HT-29 (cell line): ENCODE data around the gene GMNN. TPM values are rescaled to one million over a fixed set of nuclear protein-coding genes. Genes with fewer than 3 reads are reported as not detected.
A peak's percentile ranks its signal among the peaks of the same experiment; 100 is the strongest.
"Not testable (repeated sequence)": the region's sequence is repeated elsewhere in the genome, so short reads cannot be mapped to it uniquely, and the experiment has no call there.

ENCODE experiments used
- DNase-seq: peaks from one replicate; pipeline ENCODE4 v3.0.0-alpha.2; 2015; ENCODE audit warnings: low spot score
- total RNA-seq: library from RNA; depleted of rRNA; stranded (reverse); fragments of >200 nt; shearing (Covaris generic); gene quantifications from 2 replicates; pipeline ENCODE4 v1.2.3, GENCODE V29; 2014; rRNA removed

The GMNN gene
- total RNA-seq = 43.3 and 47.5 TPM in 2 replicates

- DNase-seq = peak; percentile 97
Measured at GRCh38 chr6:24774696-24775519, at the start of gene GMNN. Gene GMNN (plus strand): TSS chr6:24774937. CDS start chr6:24777247, 2,310 bp downstream.

- not testable (repeated sequence) for DNase-seq
Measured at GRCh38 chr6:24730653-24731052, 44.1 kb upstream of the GMNN start.

GRCh38 chr6:24731456-24732134 lies 43.1 kb upstream of the GMNN start:
- DNase-seq = not testable (repeated sequence)

GRCh38 chr6:24734166-24734565 lies 40.6 kb upstream of the GMNN start:
- no peak for DNase-seq

- DNase-seq = not testable (repeated sequence)
Measured at GRCh38 chr6:24734710-24735109, 40.0 kb upstream of the GMNN start.

GRCh38 chr6:24738741-24739140 lies 36.0 kb upstream of the GMNN start:
- no peak for DNase-seq

GRCh38 chr6:24740861-24741260 lies 33.9 kb upstream of the GMNN start:
- DNase-seq = no peak

- no peak for DNase-seq
Measured at GRCh38 chr6:24742216-24742738, 32.5 kb upstream of the GMNN start.

GRCh38 chr6:24743265-24743943 lies 31.3 kb upstream of the GMNN start:
- DNase-seq = peak; percentile 76

GRCh38 chr6:24743944-24744335 lies 30.8 kb upstream of the GMNN start:
- no peak for DNase-seq

GRCh38 chr6:24744911-24745310 lies 29.8 kb upstream of the GMNN start:
- DNase-seq = no peak

GRCh38 chr6:24749297-24749696 lies 25.4 kb upstream of the GMNN start:
- no peak for DNase-seq

- not testable (repeated sequence) for DNase-seq
Measured at GRCh38 chr6:24750878-24751277, 23.9 kb upstream of the GMNN start.

- DNase-seq = no peak
Measured at GRCh38 chr6:24752503-24752902, 22.2 kb upstream of the GMNN start.

GRCh38 chr6:24752917-24753492 lies 21.7 kb upstream of the GMNN start:
- DNase-seq = no peak

GRCh38 chr6:24753545-24753944 lies 21.2 kb upstream of the GMNN start:
- no peak for DNase-seq

GRCh38 chr6:24754378-24754777 lies 20.4 kb upstream of the GMNN start:
- not testable (repeated sequence) for DNase-seq

- peak; percentile 10 for DNase-seq
Measured at GRCh38 chr6:24755279-24755678, 19.5 kb upstream of the GMNN start.

- DNase-seq = no peak
Measured at GRCh38 chr6:24757611-24758010, 17.1 kb upstream of the GMNN start.

- no peak for DNase-seq
Measured at GRCh38 chr6:24759718-24760117, 15.0 kb upstream of the GMNN start.

- no peak for DNase-seq
Measured at GRCh38 chr6:24760210-24760609, 14.5 kb upstream of the GMNN start.
